HG03039 (cell line): ENCODE data around the gene CPNE4.

Experiments
- ATAC-seq: cut with Tn5 transposase; IDR thresholded peaks from one replicate; pipeline ENCODE4 v1.9.1; 2021; ENCODE audit warnings: mild to moderate bottlenecking, moderate library complexity; ENCODE audit not compliant: unreplicated experiment

CPNE4 gene

GRCh38 chr3:131485119-131485518, 549.7 kb downstream of the CPNE4 start:
- no peak for ATAC-seq

GRCh38 chr3:131484496-131485111, 550.2 kb downstream of the CPNE4 start:
- ATAC-seq = no peak
